Hepatocyte (in vitro differentiated cells): ENCODE data around the gene ZFP92. TPM values are rescaled to one million over a fixed set of nuclear protein-coding genes. Genes with fewer than 3 reads are reported as not detected.

Experiments
- DNase-seq: peaks from one replicate; pipeline ENCODE4 v3.0.0-alpha.2; 2016; ENCODE audit warnings: low spot score
- H2AFZ ChIP-seq: fragments of 200-600 bp; sonication (generic); 2 replicates; pipeline ENCODE4 v1.6.0; 2016; ENCODE audit warnings: antibody characterized with exemption, mild to moderate bottlenecking
- H3K27ac ChIP-seq: fragments of 200-600 bp; sonication (generic); 2 replicates; pipeline ENCODE4 v1.5.1; 2016; ENCODE audit warnings: mild to moderate bottlenecking
- H3K27me3 ChIP-seq: fragments of 200-600 bp; sonication (generic); 2 replicates; pipeline ENCODE4 v1.6.1; 2016
- H3K36me3 ChIP-seq: fragments of 200-600 bp; sonication (generic); replicated peaks from 2 replicates; pipeline ENCODE4 v1.5.1; 2016; ENCODE audit warnings: low read depth; ENCODE audit not compliant: insufficient read depth
- H3K4me1 ChIP-seq: fragments of 200-600 bp; sonication (generic); 2 replicates; pipeline ENCODE4 v1.5.1; 2016; ENCODE audit warnings: mild to moderate bottlenecking, moderate library complexity; ENCODE audit not compliant: insufficient read depth
- H3K4me2 ChIP-seq: fragments of 200-600 bp; sonication (generic); 2 replicates; pipeline ENCODE4 v1.6.0; 2016
- H3K4me3 ChIP-seq: fragments of 200-600 bp; sonication (generic); 2 replicates; pipeline ENCODE4 v1.5.1; 2016; ENCODE audit warnings: mild to moderate bottlenecking
- H3K79me2 ChIP-seq: fragments of 200-600 bp; sonication (generic); 2 replicates; pipeline ENCODE4 v1.6.0; 2017; ENCODE audit warnings: mild to moderate bottlenecking
- H3K9me2 ChIP-seq: fragments of 200-600 bp; sonication (generic); replicated peaks from 2 replicates; pipeline ENCODE4 v1.6.0; 2017; ENCODE audit warnings: mild to moderate bottlenecking; ENCODE audit not compliant: insufficient read depth
- H3K9me3 ChIP-seq: fragments of 200-600 bp; sonication (generic); 2 replicates; pipeline ENCODE4 v1.5.1; 2016; ENCODE audit warnings: low read depth, mild to moderate bottlenecking
- H4K20me1 ChIP-seq: fragments of 200-600 bp; sonication (generic); 2 replicates; pipeline ENCODE4 v1.6.0; 2016; ENCODE audit warnings: mild to moderate bottlenecking; ENCODE audit not compliant: insufficient read depth, poor library complexity, severe bottlenecking
- EZH2 ChIP-seq: fragments of 200-600 bp; sonication (generic); IDR thresholded peaks from 2 replicates; pipeline ENCODE4 v1.6.1; 2016; ENCODE audit warnings: antibody characterized with exemption, mild to moderate bottlenecking, borderline replicate concordance
- EZH2phosphoT487 ChIP-seq: fragments of 200-600 bp; sonication (generic); IDR thresholded peaks from one replicate; pipeline ENCODE4 v1.6.1; 2018; ENCODE audit warnings: antibody characterized with exemption, mild to moderate bottlenecking, low read depth, moderate library complexity; ENCODE audit not compliant: unreplicated experiment, severe bottlenecking
- WGBS: methylation state at CpG from one replicate; pipeline ENCODE4 v1.1.6; 2016; ENCODE audit warnings: low lambda C conversion rate; ENCODE audit errors: missing lambda C conversion rate; 5-methylcytosine and 5-hydroxymethylcytosine counted together
- polyA plus RNA-seq: library from polyadenylated mRNA; unstranded; fragments of >200 nt; fragmentation: Nextera tagmentation; extraction: Ambion mirVana; gene quantifications from 2 replicates; pipeline ENCODE4 v1.2.1, GENCODE V29; 2016
- total RNA-seq: library from RNA; depleted of rRNA; stranded (reverse); fragments of >200 nt; gene quantifications from 2 replicates; pipeline ENCODE4 v1.2.3, GENCODE V29; 2014
- TF ChIP-seq, protein P1 (sequence below): fragments of 200-600 bp; sonication (generic); IDR thresholded peaks from 2 replicates; pipeline ENCODE4 v1.5.1; 2016; ENCODE audit warnings: antibody characterized with exemption, mild to moderate bottlenecking; ENCODE audit not compliant: poor library complexity

ZFP92 gene
- total and polyA plus RNA-seq, 2 experiments from 2014 or later: 0.33 to 0.90 TPM

DNA sequence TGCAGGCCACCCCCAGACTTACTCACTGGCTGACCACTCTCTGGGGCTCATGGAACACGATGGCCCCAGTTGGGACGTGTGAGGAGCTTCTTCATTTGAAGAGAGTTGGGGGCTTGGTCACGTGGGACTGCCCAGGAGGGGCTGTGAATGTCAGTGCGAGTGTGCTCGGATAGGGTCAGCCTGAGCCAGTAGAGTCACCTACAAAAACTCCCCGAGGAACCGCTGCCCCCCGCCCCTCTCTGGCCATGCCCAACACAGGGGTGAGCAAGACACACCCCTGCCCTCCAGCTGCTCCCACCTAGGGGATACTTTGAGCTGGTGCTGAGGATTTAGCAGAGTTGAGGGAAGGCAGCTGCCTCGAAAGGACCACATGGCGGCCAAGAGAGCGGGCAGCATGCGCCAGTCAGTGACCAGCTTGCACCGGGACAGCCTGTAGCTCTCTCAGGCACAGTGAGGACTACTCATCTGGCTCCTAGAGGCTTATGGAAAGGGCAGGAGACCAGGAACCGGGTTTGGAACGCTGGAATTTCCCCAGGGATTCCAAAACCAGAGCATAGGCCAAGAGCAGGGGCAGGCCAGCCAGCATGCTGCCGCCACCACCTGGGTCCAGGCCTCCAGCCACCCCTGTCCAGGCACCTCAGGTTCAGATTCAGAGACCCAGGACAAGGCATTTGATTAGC is 18.5 kb upstream of the ZFP92 start:
- Histone ChIP-seq H3K79me2 (no peaks in the 10 kb centered on the region), H3K4me3 (no peak overlapping the region), H3K27me3 (no peaks in the 10 kb centered on the region), H4K20me1 (no peaks in the 10 kb centered on the region), H3K9me3 (no peaks in the 10 kb centered on the region), H3K36me3 (no peaks in the 10 kb centered on the region), H3K9me2 (no peaks in the 10 kb centered on the region), H2AFZ (no peak overlapping the region), H3K4me2 (no peak overlapping the region), H3K27ac (no peak overlapping the region), H3K4me1 (no peaks in the 10 kb centered on the region)
- TF ChIP-seq, protein P1, sequence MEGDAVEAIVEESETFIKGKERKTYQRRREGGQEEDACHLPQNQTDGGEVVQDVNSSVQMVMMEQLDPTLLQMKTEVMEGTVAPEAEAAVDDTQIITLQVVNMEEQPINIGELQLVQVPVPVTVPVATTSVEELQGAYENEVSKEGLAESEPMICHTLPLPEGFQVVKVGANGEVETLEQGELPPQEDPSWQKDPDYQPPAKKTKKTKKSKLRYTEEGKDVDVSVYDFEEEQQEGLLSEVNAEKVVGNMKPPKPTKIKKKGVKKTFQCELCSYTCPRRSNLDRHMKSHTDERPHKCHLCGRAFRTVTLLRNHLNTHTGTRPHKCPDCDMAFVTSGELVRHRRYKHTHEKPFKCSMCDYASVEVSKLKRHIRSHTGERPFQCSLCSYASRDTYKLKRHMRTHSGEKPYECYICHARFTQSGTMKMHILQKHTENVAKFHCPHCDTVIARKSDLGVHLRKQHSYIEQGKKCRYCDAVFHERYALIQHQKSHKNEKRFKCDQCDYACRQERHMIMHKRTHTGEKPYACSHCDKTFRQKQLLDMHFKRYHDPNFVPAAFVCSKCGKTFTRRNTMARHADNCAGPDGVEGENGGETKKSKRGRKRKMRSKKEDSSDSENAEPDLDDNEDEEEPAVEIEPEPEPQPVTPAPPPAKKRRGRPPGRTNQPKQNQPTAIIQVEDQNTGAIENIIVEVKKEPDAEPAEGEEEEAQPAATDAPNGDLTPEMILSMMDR: no peak
- no peak for TF ChIP-seq EZH2phosphoT487
- TF ChIP-seq EZH2: no peak
- 79% methylated on average over 16 of the region's 16 CpGs for WGBS
- DNase-seq: no peak

DNA sequence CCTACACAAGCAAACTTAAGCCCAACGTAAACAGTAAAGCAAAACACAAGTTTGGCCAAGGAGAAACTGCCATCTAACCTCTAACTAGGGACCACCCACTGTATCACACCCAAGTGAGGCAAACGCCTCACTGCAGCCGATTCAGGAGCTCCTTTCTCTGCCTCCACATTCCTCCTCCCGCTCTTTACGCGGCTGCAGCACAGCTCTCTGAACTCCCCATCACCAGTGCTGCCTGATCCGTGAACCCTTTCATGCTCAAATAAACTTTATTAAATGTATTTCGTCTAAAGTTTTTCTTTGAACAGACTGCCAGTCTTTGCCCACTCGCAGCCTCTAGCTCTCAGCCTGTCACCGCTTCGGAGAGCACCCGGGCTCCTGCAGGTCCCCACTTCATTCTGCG is 16.7 kb upstream of the ZFP92 start:
- WGBS: 62% methylated on average over 13 of the region's 13 CpGs
- Histone ChIP-seq H3K36me3 (no peaks in the 10 kb centered on the region), H3K9me2 (no peaks in the 10 kb centered on the region), H4K20me1 (no peaks in the 10 kb centered on the region), H3K27ac (no peak overlapping the region), H2AFZ (no peak overlapping the region), H3K4me2 (no peak overlapping the region), H3K4me3 (no peak overlapping the region), H3K4me1 (no peaks in the 10 kb centered on the region), H3K9me3 (no peaks in the 10 kb centered on the region), H3K27me3 (no peaks in the 10 kb centered on the region), H3K79me2 (no peaks in the 10 kb centered on the region)
- DNase-seq: no peak
- TF ChIP-seq, protein P1: no peak
- TF ChIP-seq EZH2phosphoT487 (no peak), EZH2 (no peak)

DNA sequence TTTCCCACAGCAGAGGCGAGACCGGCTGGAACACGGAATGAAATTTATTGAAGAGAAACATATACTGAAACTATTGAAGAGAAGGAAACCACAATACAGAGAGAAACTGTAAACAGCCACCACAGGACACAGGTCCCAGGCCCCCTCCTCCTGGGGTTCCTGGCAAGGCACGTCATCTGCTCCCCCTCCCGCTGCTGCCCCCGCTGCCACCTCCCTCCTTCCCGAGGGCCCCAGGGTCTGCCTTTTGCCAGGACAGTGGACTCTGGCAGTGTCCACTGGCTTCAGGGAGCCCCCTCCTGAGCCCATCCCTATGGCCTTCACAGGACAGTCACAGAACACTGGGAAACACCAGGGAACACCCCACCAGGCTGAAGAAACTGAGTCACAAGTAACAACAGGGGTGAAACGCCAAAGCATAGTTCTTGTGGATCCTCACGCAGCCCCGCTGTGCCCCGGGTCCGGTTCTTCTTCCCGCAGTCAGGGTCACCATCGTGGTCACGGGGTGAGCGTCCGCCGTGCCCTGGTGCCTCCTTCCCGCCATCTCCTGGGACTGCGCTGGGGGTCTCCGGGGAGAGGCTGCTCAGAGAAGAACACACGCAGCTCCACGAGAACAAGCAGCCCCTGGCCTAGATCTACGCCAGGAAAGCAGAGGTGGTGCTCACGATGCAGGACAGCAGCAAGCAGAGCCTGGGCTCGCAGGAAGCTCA is 15.5 kb upstream of the ZFP92 start:
- no peak for TF ChIP-seq EZH2
- TF ChIP-seq EZH2phosphoT487: no peak
- TF ChIP-seq, protein P1: no peak

More for the DNA sequence above, 15.5 kb upstream of the ZFP92 start:
- Histone ChIP-seq H2AFZ (no peak overlapping the region), H3K27me3 (no peaks in the 10 kb centered on the region), H3K9me2 (no peaks in the 10 kb centered on the region), H3K4me3 (no peak overlapping the region), H3K27ac (no peak overlapping the region), H3K9me3 (no peaks in the 10 kb centered on the region), H3K4me1 (no peaks in the 10 kb centered on the region), H3K79me2 (no peaks in the 10 kb centered on the region), H3K36me3 (no peaks in the 10 kb centered on the region), H4K20me1 (no peaks in the 10 kb centered on the region), H3K4me2 (no peak overlapping the region)
- no peak for DNase-seq
- 89% methylated on average over 24 of the region's 26 CpGs for WGBS
